ENCODE results near the gene HLA-DQA1.
"Not testable (repeated sequence)": the region's sequence is repeated elsewhere in the genome, so short reads cannot be mapped to it uniquely, and the experiment has no call there.

The HLA-DQA1 gene

GRCh38 chr6:32637219-32637880 lies at the start of gene HLA-DQA1:
Gene HLA-DQA1, plus strand, starts transcription at chr6:32637406. Its CDS starts 53 bp downstream, at chr6:32637459.
- ATAC-seq: peak; percentile 67
- no peak for DNase-seq

GRCh38 chr6:32588156-32588555 lies 49.0 kb upstream of the HLA-DQA1 start:
- no peak for DNase-seq
- no peak for ATAC-seq

DNA sequence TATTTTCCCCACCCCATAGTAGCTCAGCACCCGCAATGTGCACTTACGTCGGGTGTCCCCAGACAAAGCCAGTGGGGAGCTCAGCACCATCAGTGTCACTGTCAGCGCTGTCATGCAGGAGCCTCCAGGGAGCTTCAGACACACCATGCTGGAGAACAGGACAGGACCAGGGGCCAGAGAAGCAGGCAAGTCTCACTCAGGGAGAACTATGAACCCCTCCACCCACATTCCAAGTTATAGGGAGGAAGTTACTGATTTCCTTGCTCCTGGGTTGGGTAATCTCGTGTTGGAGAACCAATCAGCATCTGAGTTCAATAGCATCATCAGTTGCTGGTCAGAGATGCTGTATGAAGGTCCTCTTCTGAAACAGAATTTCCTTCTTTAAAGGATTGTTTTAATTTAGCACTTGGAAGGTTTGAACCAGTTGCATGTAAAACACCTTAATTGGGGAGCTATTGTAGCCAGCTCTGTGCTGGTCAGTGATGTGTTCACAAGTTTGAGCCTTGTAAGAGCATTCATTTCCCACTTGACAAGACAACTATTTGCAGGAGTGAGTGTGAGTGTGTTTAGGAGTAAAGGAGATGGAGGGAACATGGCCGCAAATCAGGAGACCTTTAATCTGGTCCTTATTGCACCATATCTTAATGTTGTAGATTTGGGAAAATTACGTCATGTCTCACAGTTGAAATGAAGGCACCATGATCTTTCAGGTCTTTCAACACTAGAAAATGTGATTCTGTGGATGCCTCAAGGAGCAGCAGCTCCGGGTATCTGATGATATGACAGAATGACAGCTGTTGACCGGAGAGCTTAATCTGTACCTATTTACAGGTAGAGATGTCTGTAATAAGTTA lies 47.4 kb upstream of the HLA-DQA1 start, which contains the start of gene HLA-DRB1:
HLA-DRB1 (minus strand) TSS at position 253 of the 854 bp plus-strand sequence; CDS start at position 147, 106 bp downstream.
- peak; percentile 89 for ATAC-seq

DNA sequence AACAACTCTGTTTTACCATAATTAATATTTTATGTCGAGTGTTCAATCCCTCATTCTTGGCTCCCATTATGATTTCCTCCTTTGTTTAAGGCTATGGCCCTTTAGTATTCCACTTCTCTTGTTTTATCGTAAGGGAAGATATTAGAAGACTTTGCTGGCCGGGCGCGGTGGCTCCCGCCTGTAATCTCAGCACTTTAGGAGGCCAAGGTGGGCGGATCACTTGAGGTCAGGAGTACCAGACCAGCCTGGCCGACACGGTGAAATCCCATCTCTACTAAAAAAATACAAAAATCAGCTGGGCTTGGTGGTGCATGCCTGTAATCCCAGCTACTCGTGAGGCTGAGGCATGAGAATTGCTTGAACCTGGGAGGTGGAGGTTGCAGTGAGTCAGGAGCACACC lies 46.5 kb upstream of the HLA-DQA1 start:
- not testable (repeated sequence) for DNase-seq, ATAC-seq

More for the DNA sequence above, 47.4 kb upstream of the HLA-DQA1 start, which contains the start of gene HLA-DRB1:
- peak; percentile 14 for DNase-seq

GRCh38 chr6:32597024-32597423 lies 40.2 kb upstream of the HLA-DQA1 start:
- DNase-seq: no peak
- no peak for ATAC-seq

DNA sequence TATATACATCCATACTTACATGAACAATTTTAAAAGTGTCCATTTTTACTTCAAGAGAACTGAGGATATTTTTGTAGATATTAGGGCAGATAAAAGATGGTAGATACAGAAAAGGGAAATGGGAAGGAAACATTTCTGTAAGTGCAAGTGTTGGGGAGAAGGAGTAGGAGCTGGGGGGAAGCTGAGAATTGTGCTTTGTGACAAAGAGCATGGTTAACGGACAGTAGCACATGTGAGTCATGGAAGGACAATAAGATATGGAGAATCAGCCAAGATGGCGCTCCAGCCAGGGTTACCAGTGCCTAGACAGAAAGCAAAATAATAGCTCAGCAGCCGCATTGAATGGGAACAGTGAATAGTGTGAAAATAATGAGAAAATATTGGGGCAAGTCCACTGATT lies 34.8 kb upstream of the HLA-DQA1 start:
- DNase-seq: no peak
- ATAC-seq: no peak

DNA sequence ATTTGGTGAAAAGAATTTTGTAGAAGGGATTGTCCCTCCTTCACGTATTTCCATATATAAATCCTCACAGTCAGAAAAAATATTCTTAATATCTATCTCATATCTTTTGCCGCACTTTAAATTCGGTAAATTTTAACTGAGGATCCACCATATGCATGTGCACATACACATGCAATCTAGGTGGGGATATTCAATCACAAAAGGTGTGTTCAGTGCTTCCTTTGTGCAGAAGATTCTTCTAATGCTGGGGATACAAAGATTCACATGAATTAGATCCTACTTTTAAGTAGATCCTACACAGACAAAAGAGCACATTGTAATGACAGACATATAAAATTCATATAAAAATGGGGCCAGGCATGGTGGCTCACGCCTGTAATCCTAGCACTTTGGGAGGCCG lies 34.0 kb upstream of the HLA-DQA1 start:
- no peak for DNase-seq
- no peak for ATAC-seq

DNA sequence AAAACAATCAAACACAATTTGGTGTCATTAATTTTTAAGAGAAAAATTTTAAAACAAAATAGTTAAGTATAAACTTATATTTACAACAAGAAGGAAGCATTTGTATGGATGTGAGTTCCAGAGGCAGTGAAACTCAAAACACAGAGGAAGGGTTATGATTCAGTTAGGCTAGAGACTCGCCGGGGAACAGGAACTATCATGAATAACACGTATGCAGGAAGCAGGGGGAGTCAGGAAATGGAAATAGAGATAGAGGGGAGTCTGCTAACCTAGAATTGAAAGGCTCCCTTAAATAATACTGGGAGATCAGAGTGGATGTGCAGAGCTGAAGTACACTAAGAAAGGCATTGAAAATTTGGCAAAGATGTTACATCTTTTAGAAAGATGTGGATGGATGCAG lies 33.3 kb upstream of the HLA-DQA1 start:
- DNase-seq: no peak
- ATAC-seq: no peak

DNA sequence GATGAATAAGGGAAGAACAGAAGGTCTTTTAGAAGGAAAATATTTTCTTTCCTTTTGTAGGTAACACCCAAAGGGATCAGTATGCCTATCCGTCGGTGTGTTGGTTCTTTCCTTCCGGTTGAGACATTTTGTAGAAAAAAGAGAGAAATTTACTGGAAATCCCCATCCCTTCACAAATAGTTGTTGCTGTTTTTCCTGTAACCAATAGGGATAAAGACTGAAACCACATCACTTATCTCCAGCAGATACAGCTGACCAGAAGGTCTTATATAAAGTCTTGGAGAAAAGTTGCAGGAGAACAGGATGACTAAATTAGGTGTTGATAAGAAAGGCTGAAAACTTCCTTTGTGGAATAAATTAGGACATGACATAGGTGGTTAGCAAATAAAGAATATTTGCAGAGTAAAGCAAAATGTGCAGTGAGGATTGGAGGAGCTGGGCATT lies 32.8 kb upstream of the HLA-DQA1 start:
- ATAC-seq (peak; percentile 57), DNase-seq (no peak)

- ATAC-seq: no peak
- DNase-seq: no peak
Measured at GRCh38 chr6:32607263-32607987, 29.8 kb upstream of the HLA-DQA1 start.

DNA sequence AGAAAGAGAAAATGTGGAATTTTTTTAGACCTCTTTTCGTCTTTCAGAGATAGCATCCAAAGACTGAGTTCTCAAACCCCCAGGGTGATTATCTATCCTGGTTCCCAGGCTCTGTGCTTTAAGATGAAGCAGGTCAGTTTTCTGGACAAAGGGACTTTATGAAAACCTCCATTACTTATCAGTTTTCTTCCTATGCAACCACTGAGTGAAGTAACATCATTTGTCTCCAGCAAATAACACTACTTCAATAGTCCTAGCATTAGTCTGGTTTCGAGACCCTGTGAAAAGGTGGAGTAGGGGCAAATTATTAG lies 29.3 kb upstream of the HLA-DQA1 start:
- no peak for ATAC-seq

DNA sequence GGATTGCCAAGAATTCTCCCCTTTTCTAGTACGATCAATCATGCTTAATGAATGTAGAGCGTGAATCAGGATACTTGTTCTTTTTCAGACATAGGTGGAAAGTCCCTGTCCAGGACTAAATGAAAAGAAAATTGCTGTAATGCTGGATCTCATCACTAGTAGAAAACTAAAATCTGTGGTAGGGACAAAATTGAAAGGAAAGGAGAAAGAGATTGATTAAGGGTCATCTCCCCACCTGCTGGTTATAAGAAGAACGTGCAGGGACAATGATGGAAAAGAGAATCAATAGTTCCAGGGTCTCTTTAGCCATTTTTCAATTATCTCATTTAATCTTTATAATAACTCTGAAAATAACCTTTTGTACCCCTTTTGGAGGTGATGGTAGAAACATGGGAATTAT lies 28.8 kb upstream of the HLA-DQA1 start:
- no peak for ATAC-seq

More for the DNA sequence above, 29.3 kb upstream of the HLA-DQA1 start:
- DNase-seq: no peak

DNA sequence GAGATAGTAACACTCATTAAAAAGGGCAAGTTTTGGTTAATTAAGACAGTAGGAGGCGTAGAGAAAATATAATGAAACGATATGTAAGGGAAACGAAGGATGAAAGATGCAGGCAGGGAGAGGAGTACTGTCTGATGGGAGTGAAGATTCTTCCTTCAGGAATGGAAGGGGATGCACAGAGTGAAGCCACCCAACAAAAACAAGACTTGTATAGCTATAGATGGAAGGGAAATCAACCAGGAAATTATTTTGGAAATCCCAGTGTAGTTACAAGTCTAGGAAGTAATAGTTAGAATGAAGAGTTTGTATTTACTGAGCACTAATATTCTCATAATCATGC lies 27.8 kb upstream of the HLA-DQA1 start:
- ATAC-seq (no peak), DNase-seq (no peak)

More for the DNA sequence above, 28.8 kb upstream of the HLA-DQA1 start:
- DNase-seq: no peak

DNA sequence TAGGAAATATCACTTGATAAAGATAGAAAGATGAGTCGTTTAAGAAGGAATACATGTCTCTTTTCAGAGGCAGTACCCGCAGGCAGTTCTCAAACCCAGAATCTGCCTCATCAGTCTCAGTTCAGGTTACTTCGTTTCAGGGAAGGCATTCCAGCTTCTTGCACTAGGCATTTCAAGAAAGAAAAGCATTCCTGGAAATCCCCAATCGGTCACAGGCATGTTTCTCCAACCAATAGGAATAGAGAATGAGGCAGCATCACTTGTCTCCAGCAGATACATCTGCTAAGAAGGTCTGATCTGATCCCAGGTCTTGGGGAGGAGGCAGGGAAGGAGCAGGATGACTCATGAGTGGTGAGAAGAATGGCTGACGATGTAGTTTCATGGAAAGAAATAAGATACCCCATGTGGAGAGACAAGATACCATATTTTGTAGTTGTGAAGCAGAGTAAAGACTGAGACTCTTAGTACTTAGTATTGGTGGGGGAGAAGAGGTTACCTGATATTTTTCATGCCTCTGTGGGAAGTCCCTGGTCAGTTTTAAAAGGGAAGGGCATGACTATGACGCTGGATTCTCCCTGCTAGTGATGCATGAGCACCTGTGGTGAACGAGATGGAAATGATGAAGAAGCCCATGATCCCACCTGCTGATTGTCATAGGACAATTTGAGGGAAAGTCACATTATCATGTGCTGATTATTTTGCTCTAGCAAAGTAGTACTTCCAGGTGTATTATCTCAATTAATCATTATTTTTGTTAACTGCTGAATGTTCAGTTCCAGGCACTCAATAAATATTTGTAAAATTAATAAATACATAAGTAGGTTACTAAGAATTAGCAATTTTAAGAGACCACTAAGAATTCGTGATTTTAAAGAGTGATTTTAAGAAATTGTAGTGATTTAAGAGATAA lies 27.2 kb upstream of the HLA-DQA1 start:
- DNase-seq: peak; percentile 43
- peak; percentile 97 for ATAC-seq

DNA sequence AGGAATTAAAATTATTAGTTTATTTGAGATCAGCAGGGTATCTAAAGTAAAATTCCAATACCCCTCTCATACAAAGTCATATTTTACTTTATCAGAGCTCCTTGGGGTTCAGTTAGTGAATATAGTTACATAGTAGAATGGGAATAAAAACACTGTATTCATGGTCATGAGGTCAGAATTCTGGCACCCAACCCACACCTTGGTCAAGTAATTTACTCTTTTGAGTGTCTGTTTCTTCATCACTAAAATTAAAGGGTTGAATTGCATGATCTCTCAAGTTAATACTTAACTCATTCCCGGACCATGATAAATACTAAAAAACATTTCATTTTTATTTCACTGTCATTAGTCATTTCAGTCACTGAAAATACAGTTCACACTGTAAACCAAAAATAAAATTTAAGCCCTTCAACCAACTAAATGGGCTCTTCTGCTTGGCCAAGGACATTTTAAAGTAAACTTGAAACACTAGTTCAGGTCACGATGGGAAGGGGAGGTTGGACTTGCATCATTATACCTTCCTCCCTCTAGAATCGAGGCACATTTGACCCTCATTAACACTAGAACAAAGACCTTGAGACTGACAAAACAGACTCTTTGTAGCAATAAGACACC lies 26.4 kb upstream of the HLA-DQA1 start:
- DNase-seq: no peak
- no peak for ATAC-seq

DNA sequence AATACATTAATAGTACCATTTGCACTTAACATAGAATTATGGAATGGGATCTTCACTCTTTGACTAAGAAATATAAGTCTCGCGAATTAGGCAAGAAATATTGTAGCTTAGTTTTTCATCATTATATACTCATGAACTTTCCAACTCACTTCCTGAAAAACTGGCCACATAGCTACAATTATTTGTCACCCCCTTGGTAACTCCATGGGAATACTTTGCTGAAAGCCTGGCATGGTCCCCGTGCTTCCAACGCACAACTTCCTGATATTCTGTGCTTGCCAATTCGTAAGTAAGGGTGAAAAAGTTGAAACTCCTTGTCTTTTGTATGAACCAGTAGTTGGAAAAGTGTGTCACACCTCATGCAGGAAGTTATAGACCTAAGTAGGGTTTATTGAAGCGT lies 23.7 kb upstream of the HLA-DQA1 start:
- no peak for ATAC-seq
- no peak for DNase-seq

- no peak for DNase-seq
- ATAC-seq: no peak
Measured at GRCh38 chr6:32614366-32615081, 22.7 kb upstream of the HLA-DQA1 start.

GRCh38 chr6:32615885-32616532 lies 21.2 kb upstream of the HLA-DQA1 start:
- ATAC-seq (peak; percentile 90), DNase-seq (no peak)

DNA sequence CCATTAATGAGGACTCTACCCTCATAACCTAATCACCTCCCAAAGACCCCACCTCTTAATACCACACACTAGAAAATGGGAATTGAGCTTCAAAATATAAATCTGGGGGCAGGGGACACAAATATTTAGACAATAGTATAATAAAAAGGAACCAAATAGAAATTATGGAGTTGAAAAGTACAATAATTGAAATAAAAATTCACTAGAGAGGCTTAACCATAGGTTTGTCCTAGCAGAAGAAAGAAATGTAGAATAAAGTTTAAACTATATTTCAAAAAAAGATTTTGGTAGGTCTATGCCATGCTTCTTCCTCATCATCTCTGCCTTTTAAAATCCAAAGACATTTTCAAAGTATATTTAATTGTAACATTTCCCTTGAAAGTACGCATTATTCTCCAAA lies 19.5 kb upstream of the HLA-DQA1 start:
- DNase-seq: no peak
- ATAC-seq: no peak

DNA sequence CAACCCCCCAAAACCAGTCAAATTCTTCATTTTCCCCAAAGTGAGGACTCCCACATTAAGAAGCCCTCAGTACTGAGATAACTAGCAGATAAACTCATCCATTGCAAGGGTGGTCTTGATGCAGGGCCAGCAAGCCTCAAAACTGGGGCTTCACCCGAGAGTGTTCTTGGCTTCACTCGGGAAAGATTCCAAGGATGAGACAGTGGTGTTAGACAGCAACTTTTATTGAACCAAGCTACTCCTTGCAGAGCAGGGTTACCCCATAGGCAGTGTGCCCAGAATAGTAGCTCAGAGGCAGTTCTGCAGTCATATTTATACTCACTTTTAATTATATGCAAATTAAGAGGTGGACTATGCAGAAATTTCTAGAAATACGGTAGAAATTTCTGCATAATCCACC lies 15.8 kb upstream of the HLA-DQA1 start:
- DNase-seq (no peak), ATAC-seq (no peak)
